Right lobe of liver (tissue), 6 donors: Measurements from ENCODE around the gene TNP2. TPM values are rescaled to one million over a fixed set of nuclear protein-coding genes. Genes with fewer than 3 reads are reported as not detected.
"Not testable (repeated sequence)": the region's sequence is repeated elsewhere in the genome, so short reads cannot be mapped to it uniquely, and the experiment has no call there.

Experiments
- ATAC-seq, 4 donors: fragments of 200-7000 bp; cut with Tn5 transposase; one replicate each; pipeline ENCODE4 v1.9.1; 2020; ENCODE audit warnings: mild to moderate bottlenecking in 4 of 4, moderate library complexity in 4 of 4
- DNase-seq, 3 donors: peaks; one replicate each; pipeline ENCODE4 v3.0.0-alpha.2; 2020
- H3K27ac ChIP-seq, 3 donors: fragments of 200-600 bp; one replicate each; pipeline ENCODE4 v1.8.0; 2022
- H3K27me3 ChIP-seq, 2 donors: fragments of 200-600 bp; one replicate each; pipeline ENCODE4 v1.8.0; 2022
- H3K36me3 ChIP-seq, 4 donors: fragments of 200-600 bp; sonication (generic) in 1 of 4; one replicate each; pipeline versions ENCODE4 v1.5.1 to v1.8.0; 2017 to 2022; ENCODE audit warnings: control low read depth in 1 of 4
- H3K4me1 ChIP-seq, 4 donors: fragments of 200-600 bp; sonication (generic) in 1 of 4; one replicate each; pipeline versions ENCODE4 v1.5.1 to v1.8.0; 2017 to 2022; ENCODE audit warnings: control low read depth in 1 of 4
- H3K4me3 ChIP-seq, 3 donors: fragments of 200-600 bp; one replicate each; pipeline ENCODE4 v1.8.0; 2022
- H3K9me3 ChIP-seq, 4 donors: fragments of 200-600 bp; sonication (generic) in 1 of 4; one replicate each; pipeline versions ENCODE4 v1.5.1 to v1.8.0; 2017 to 2022; ENCODE audit warnings: control low read depth in 1 of 4
- CTCF ChIP-seq, 4 donors: fragments of 200-600 bp in 3 of 4; fragments of 450-650 bp in 1 of 4; IDR thresholded peaks; one replicate each; pipeline versions ENCODE4 v1.5.1 to v1.8.0; 2016 to 2022; ENCODE audit warnings: antibody characterized with exemption in 4 of 4, mild to moderate bottlenecking in 2 of 4
- POLR2A ChIP-seq: fragments of 450-650 bp; IDR thresholded peaks from one replicate; pipeline ENCODE4 v1.6.1; 2017; ENCODE audit warnings: antibody characterized with exemption, mild to moderate bottlenecking
- WGBS: methylation state at CpG from one replicate; pipeline ENCODE4 v1.1.6; 2018; ENCODE audit warnings: low coverage, low lambda C conversion rate; ENCODE audit not compliant: insufficient coverage; ENCODE audit errors: missing lambda C conversion rate; 5-methylcytosine and 5-hydroxymethylcytosine counted together
- intact Hi-C, 2 donors: fragments of 100-400 bp; cut with DNase I; formaldehyde crosslinking; loops; one replicate each; pipeline versions ENCODE4 v1.11.2 to v1.14.1; 2022
- total RNA-seq, 6 experiments: library from RNA; depleted of rRNA in 2 of 6; stranded (reverse); fragments of >200 nt in 2 of 6; fragmentation: NEBNext Ultra II Directional in 3 of 6; extraction: Animal tissue kit (Norgen Biotek cat#: 25700) in 3 of 6; gene quantifications; one replicate each; pipeline versions ENCODE4 v1.1.0 to v1.2.4, GENCODE V29; 2016 to 2023
- donor health status: DM: no; HTN: yes; CAD: no.
- donor health status: DM: no; HTN: no; CAD: no.
- donor health status: DM: no; HTN: no; CAD: no.
- donor health status: DM: no; HTN: yes; CAD: no.
- donor health status: DM: no; HTN: yes; CAD: no.

The TNP2 gene
- total RNA-seq, 6 experiments from 2014 or later, result not detected

DNA sequence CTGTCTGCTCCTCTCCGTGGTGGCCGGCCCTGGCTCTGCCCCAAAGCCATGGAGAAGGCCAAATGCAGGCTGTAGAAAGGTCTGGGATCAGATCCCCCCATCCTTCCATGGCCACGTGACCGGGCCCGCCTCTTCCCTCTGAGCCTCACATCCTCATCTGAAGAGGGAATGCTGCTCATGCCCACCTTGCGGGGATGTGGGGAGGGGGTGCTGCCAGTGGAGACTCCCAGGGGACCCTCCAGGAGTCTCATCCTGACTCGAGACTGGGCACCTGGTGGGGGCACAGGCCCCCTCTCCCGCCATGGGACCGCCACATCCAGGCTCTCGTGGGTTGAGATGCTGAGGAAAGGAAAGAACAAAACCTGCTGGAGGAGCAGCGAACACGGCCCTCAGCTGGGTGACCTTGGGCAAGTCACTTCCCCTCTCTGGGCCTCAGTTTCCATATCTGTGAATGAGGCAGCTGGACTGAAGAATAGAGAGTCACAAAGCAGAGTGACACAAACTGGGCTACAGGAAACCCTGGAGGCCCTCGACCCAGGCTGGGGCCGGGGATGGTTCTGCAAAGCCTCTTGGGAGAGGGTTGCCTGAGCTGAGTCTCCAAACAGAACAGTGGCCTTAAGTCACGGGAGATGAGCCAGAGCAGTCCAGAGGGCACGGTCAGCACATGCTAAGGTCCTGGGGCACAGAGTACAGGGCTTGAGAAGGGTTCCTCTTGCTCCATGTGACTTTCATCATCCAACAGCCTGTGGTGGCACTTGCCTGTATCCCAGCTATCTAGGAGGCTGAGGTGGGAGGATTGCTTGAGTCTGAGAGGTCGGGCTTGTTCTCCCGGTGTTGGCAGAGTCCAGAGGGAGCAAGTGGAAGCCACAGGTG, 43.2 kb downstream of the TNP2 start:
- DNase-seq (no peak), ATAC-seq (no peak)
- intact Hi-C loops, result no loop called here
- Histone ChIP-seq H3K27ac (no peak overlapping the region), H3K9me3 (no peaks in the 10 kb centered on the region), H3K4me1 (peaks cover 0 to 10% (median 0%) of the 10 kb centered on the region in 4 donors), H3K4me3 (no peak overlapping the region), H3K36me3 (no peaks in the 10 kb centered on the region), H3K27me3 (no peaks in the 10 kb centered on the region)
- 49% methylated on average over 5 of the region's 18 CpGs for WGBS
- no peak for TF ChIP-seq CTCF (IDR thresholded peaks at IDR 0.05)
- TF ChIP-seq POLR2A, result no peak

DNA sequence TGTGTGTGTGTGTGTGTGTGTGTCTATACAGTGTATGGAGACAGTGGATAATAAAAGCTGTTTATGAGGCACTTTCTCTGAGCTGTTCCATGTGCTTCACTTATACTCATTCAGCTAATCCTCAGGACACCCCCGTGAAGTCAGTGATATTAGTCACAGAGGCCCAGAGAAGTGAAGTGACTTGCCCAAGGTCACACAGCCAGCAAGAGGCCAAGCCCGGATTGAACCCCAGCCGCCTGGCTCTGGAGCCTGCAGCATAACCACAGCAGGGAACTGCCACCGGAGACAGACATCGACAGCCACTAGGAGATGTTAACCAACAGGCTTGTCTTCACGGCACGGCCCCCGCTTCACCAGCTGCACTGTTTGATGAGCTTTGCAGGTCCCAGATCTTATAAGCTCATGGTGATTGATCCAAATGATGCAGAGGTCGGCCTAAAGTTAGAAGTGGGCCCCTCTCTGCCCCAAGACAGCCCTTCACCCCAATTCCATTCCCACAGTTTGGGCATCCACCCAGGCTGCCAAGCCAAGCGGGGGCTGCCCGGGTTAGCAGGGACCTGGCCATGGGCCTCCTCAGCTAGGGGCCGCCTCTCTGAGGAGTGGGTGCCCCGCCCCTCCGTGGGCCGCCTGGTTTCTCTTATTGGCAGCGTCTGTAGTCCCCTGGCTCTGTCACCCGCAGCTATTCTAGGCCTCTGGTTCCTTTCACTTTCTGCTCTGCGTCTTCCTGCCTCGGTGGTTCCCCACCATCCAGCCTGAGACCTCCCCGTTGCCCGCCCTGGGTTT, 44.0 kb downstream of the TNP2 start:
- H3K27me3 ChIP-seq, result no peaks in the 10 kb centered on the region
- WGBS, result 67% methylated on average over 10 of the region's 21 CpGs
- ATAC-seq (peak; percentile 24 to 48 (median 44)), DNase-seq (peak in 1 of 3 donors; percentile 29)
- no peak overlapping the region for H3K4me3 ChIP-seq
- intact Hi-C loops, result no loop called here
- peak overlapping the region in 2 of 3 donors; percentile 43 to 47 for H3K27ac ChIP-seq
- TF ChIP-seq CTCF (IDR thresholded peaks at IDR 0.05), result no peak
- TF ChIP-seq POLR2A, result no peak
- H3K4me1 ChIP-seq, result peaks cover 0 to 9% (median 0%) of the 10 kb centered on the region in 4 donors
- no peaks in the 10 kb centered on the region for H3K36me3 ChIP-seq
- H3K9me3 ChIP-seq, result no peaks in the 10 kb centered on the region

- intact Hi-C loops, result no loop called here
- Histone ChIP-seq H3K4me3 (no peak overlapping the region), H3K36me3 (no peaks in the 10 kb centered on the region), H3K27me3 (no peaks in the 10 kb centered on the region), H3K9me3 (no peaks in the 10 kb centered on the region), H3K27ac (peak overlapping the region in 2 of 3 donors; percentile 43 to 47), H3K4me1 (peaks cover 0 to 5% (median 0%) of the 10 kb centered on the region in 4 donors)
- TF ChIP-seq POLR2A, result no peak
- no peak for TF ChIP-seq CTCF (IDR thresholded peaks at IDR 0.05)
- 34% methylated on average over 7 of the region's 24 CpGs for WGBS
- ATAC-seq, result peak; percentile 85 to 93 (median 90)
- DNase-seq, result peak; percentile 69 to 75 (median 72)
These were observed 44.8 kb downstream of the TNP2 start for GRCh38 chr16:11224096-11224893.

- H3K36me3 ChIP-seq, H3K4me1 ChIP-seq, DNase-seq, H3K9me3 ChIP-seq, H3K27ac ChIP-seq, H3K4me3 ChIP-seq, ATAC-seq, H3K27me3 ChIP-seq, intact Hi-C loops: not testable (repeated sequence)
- 56% methylated on average over 1 of the region's 2 CpGs for WGBS
These were observed 48.6 kb downstream of the TNP2 start for GRCh38 chr16:11220507-11220906.
